Heart left ventricle (tissue), 16 donors: Measurements from ENCODE around the gene PAPOLG. TPM values are rescaled to one million over a fixed set of nuclear protein-coding genes. Genes with fewer than 3 reads are reported as not detected.

Experiments
- ATAC-seq, 4 donors: fragments of 200-7000 bp; cut with Tn5 transposase; one replicate each; pipeline ENCODE4 v1.9.1; 2020 to 2022; ENCODE audit warnings: moderate library complexity in 4 of 4, mild to moderate bottlenecking in 3 of 4, moderate number of reproducible peaks in 1 of 4
- DNase-seq, 5 donors: peaks; one replicate each; pipeline ENCODE4 v3.0.0-alpha.2; 2020
- H3K27ac ChIP-seq, 12 donors: fragments of 200-600 bp; sonication (generic) in 4 of 12; one replicate each; pipeline versions ENCODE4 v1.5.0 to v1.8.0; 2016 to 2022; ENCODE audit warnings: mild to moderate bottlenecking in 2 of 12
- H3K27me3 ChIP-seq, 9 donors: fragments of 200-600 bp; sonication (generic) in 2 of 9; one replicate each; pipeline versions ENCODE4 v1.5.1 to v1.8.0; 2016 to 2022; ENCODE audit warnings: mild to moderate bottlenecking in 3 of 9
- H3K36me3 ChIP-seq, 9 donors: fragments of 200-600 bp; sonication (generic) in 2 of 9; one replicate each; pipeline versions ENCODE4 v1.5.0 to v1.8.0; 2018 to 2022; ENCODE audit warnings: mild to moderate bottlenecking in 2 of 9
- H3K4me1 ChIP-seq, 12 donors: fragments of 200-600 bp; sonication (generic) in 4 of 12; one replicate each; pipeline versions ENCODE4 v1.5.0 to v1.8.0; 2016 to 2022; ENCODE audit warnings: mild to moderate bottlenecking in 3 of 12
- H3K4me3 ChIP-seq, 12 donors: fragments of 200-600 bp; sonication (generic) in 4 of 12; one replicate each; pipeline versions ENCODE4 v1.5.0 to v1.8.0; 2017 to 2022; ENCODE audit warnings: mild to moderate bottlenecking in 9 of 12, moderate library complexity in 4 of 12
- H3K9me3 ChIP-seq, 12 donors: fragments of 200-600 bp; sonication (generic) in 4 of 12; one replicate each; pipeline versions ENCODE4 v1.5.0 to v1.8.0; 2016 to 2022; ENCODE audit warnings: mild to moderate bottlenecking in 1 of 12
- POLR2A ChIP-seq, 2 donors: fragments of 450-650 bp; IDR thresholded peaks; one replicate each; pipeline ENCODE4 v1.6.1; 2017; ENCODE audit warnings: antibody characterized with exemption in 2 of 2, mild to moderate bottlenecking in 2 of 2, moderate library complexity in 2 of 2
- WGBS, 4 donors: extraction: QIAGEN DNeasy Blood & Tissue Kit in 2 of 4; methylation state at CpG; one replicate each; pipeline versions ENCODE4 v1.1.5 to v1.1.7; 2013 to 2018; 5-methylcytosine and 5-hydroxymethylcytosine counted together
- intact Hi-C, 10 donors: fragments of 100-400 bp; cut with DNase I; formaldehyde crosslinking; loops; one replicate each; pipeline versions ENCODE4 v1.11.1 to v1.14.2; 2022
- polyA plus RNA-seq, 2 donors: library from polyadenylated mRNA; stranded (reverse); fragments of 200-250 nt; gene quantifications; one replicate each; pipeline ENCODE4 v1.2.3, GENCODE V29; 2013
- total RNA-seq, 9 donors: library from RNA; depleted of rRNA in 2 of 9; stranded (reverse); fragments of >200 nt in 2 of 9; fragmentation: NEBNext Ultra II Directional in 3 of 9; extraction: Animal tissue kit (Norgen Biotek cat#: 25700) in 3 of 9; gene quantifications; one replicate each; pipeline versions ENCODE4 v1.1.0 to v1.2.4, GENCODE V29; 2016 to 2023
- TF ChIP-seq, protein P1 (sequence below), 12 donors: fragments of 200-600 bp; sonication (generic) in 4 of 12; IDR thresholded peaks; one replicate each; pipeline versions ENCODE4 v1.5.0 to v1.8.0; 2018 to 2022; ENCODE audit warnings: antibody characterized with exemption in 12 of 12, mild to moderate bottlenecking in 5 of 12
- donor health status: ischemic (EF 13 %, LVEDD 7.1; RV severe dilation, severe dysfunction).
- donor health status: healthy with polysubstance abuse.
- donor health status: DM: no; HTN: yes; CAD: no.
- donor health status: DM: no; HTN: no; CAD: no.
- donor health status: ischemic (EF 25% LVEDD 6.9; RV normal size, moderate dysfunction).
- donor health status: ischemic (EF 25% LVEDD 5.7; RV mildly dilated, moderate dysfunction).
- donor health status: healthy.
- donor health status: DM: yes; HTN: yes; CAD: no.
- donor health status: ischemic (EF 35%, LVEDD 5.7; RV mildly dilated, moderate dysfunction).
- donor health status: nonischemic (EF 11% LVEDD 7.7; RV severe dilation, severe dysfunction).
- donor health status: DM: yes; HTN: yes; CAD: no.
- donor health status: PGD.
- donor health status: ischemic (EF 29% LVEDD 5.4; RV normal size, mild dysfunction).
- donor health status: nonischemic (EF 23%, LVEDD 6.1; RV moderate dilation, normal function).

The PAPOLG gene
- total and polyA plus RNA-seq, 11 donors: 3.8 to 11.9 (median 9.5) TPM

DNA sequence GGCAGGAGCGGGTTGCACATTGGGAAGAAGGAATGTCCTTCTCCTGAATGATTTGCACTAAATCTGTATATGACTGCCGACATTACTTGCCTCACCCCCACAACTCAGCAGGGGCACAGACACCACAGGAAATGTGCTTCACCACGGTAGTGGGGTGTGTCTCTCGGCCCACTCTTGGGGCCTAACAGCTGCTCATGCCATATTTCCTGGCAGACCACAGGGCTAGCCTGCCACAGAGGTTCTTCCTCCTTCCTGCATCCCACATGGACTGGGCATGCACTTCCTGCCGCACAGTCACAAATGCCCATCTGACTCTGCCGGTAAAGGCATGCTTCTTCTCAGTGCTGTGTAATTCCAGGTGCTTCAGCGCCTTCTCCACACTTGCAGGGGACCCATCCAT lies 10.3 kb upstream of the PAPOLG start:
- TF ChIP-seq, protein P1, sequence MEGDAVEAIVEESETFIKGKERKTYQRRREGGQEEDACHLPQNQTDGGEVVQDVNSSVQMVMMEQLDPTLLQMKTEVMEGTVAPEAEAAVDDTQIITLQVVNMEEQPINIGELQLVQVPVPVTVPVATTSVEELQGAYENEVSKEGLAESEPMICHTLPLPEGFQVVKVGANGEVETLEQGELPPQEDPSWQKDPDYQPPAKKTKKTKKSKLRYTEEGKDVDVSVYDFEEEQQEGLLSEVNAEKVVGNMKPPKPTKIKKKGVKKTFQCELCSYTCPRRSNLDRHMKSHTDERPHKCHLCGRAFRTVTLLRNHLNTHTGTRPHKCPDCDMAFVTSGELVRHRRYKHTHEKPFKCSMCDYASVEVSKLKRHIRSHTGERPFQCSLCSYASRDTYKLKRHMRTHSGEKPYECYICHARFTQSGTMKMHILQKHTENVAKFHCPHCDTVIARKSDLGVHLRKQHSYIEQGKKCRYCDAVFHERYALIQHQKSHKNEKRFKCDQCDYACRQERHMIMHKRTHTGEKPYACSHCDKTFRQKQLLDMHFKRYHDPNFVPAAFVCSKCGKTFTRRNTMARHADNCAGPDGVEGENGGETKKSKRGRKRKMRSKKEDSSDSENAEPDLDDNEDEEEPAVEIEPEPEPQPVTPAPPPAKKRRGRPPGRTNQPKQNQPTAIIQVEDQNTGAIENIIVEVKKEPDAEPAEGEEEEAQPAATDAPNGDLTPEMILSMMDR (IDR thresholded peaks at IDR 0.05): no peak
- H3K4me1 ChIP-seq: peaks cover 0 to 7% (median 0%) of the 10 kb centered on the region in 12 donors
- peaks cover 0 to 14% (median 0%) of the 10 kb centered on the region in 9 donors for H3K27me3 ChIP-seq
- ATAC-seq (peak in 2 of 4 donors; percentile 29 to 32), DNase-seq (no peak)
- intact Hi-C loops: no loop called here
- H3K9me3 ChIP-seq: no peaks in the 10 kb centered on the region
- H3K4me3 ChIP-seq: no peak overlapping the region
- H3K27ac ChIP-seq: no peak overlapping the region
- WGBS, 4 donors: 66 to 77% (median 69%) methylated on average over 7 of the region's 7 CpGs
- H3K36me3 ChIP-seq: no peaks in the 10 kb centered on the region

DNA sequence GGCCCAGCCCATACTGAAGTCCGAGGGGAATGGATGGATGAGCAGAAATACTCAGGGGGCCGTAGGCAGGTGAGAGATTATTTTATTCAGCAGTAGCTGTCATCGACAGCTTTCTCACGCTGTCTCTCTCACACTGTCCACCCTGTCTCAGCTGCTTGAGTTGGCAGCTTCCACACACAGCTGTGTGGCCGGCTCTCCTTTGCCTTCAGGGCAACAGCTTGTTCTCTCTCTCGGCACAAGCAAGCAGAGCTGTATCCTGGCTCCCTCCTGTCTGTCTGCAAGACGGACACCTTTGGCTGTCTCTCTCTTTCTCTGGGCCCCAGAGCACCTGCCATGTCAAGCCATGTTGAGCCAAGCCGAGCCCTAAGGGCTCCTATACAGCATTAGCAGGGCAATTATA lies 9.8 kb upstream of the PAPOLG start:
- H3K27ac ChIP-seq: no peak overlapping the region
- no peaks in the 10 kb centered on the region for H3K9me3 ChIP-seq
- intact Hi-C loops: no loop called here
- H3K4me3 ChIP-seq: no peak overlapping the region
- WGBS, 4 donors: 56 to 80% (median 76%) methylated on average over 7 to 8 of the region's 8 CpGs
- H3K4me1 ChIP-seq: peaks cover 0 to 7% (median 0%) of the 10 kb centered on the region in 12 donors
- TF ChIP-seq, protein P1 (IDR thresholded peaks at IDR 0.05): no peak
- no peak for TF ChIP-seq POLR2A (IDR thresholded peaks at IDR 0.05)
- peaks cover 0 to 14% (median 0%) of the 10 kb centered on the region in 9 donors for H3K27me3 ChIP-seq
- DNase-seq: no peak
- H3K36me3 ChIP-seq: no peaks in the 10 kb centered on the region
- peak in 2 of 4 donors; percentile 16 to 60 for ATAC-seq

DNA sequence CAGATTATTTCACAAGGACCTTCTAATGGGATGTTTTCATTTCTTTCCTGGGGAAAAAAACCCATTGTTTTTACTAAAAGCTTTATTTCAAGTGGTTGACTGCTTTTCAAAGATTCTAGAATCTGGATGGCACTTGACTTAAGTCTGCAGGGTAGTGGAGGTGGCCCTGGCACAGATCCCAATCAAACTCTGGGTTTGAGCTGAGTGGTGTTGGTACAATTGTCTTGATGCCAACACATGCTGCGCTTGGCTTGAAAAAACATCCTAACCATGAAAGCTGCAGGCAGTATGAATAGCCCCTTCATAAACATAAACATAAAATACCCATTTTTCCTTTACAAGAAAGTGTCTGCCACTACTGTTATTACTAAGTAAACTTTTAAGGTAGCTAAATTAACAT lies 3.6 kb downstream of the PAPOLG start:
- intact Hi-C loops: loop anchor here in 1 of 10 donors (5.0 kb wide), 1 partner anchor 123 kb away; the partner anchor contains the start of gene REL
- DNase-seq (no peak), ATAC-seq (no peak)

DNA sequence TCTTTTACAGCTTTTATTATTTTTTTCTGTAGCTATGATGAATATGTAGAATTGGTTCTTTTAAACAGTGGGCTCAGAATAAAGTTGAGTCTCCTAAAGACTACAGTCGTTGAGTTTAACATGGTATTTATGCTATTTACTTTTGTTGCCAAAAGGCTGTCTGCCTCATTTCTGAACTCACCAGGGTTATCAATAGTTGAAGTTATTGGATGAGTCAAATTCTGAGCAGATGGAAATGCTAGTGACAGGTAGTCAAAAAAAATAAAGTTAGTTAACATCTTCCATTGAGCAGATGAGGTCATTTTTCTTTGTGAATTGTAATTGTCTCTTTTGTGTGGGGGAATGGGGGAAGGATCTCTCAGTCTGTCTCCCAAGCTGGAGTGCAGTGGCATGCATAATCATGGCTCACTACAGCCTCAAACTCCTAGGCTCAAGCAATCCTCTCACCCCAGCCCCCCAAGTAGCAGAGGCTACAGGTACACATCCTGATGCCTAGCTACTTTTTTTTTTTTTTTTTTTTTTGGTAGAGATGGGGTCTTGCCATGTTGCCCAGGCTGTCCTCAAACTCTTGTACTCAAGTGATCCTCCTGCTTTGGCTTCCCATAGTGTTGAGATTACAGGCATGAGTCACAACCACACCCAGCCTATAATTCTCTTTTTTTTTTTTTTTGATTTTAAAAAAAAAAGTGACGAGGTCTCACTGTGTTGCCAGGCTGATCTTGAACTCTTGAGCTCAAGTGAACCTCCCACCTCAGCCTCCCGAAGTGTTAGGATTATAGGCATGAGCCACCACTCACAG lies 8.9 kb downstream of the PAPOLG start:
- intact Hi-C loops: no loop called here
- no peaks in the 10 kb centered on the region for H3K9me3 ChIP-seq
- peaks cover 0 to 99% (median 94%) of the 10 kb centered on the region in 9 donors for H3K36me3 ChIP-seq
- no peak overlapping the region for H3K4me3 ChIP-seq
- 86 to 89% (median 86%) methylated on average over 3 of the region's 3 CpGs for WGBS, 4 donors
- no peak for TF ChIP-seq POLR2A (IDR thresholded peaks at IDR 0.05)
- TF ChIP-seq, protein P1 (IDR thresholded peaks at IDR 0.05): no peak
- no peaks in the 10 kb centered on the region for H3K27me3 ChIP-seq
- ATAC-seq (no peak), DNase-seq (no peak)
- H3K4me1 ChIP-seq: peaks cover 0 to 8% (median 0%) of the 10 kb centered on the region in 12 donors
- H3K27ac ChIP-seq: no peak overlapping the region

More for the DNA sequence above, 3.6 kb downstream of the PAPOLG start:
- H3K27ac ChIP-seq: no peak overlapping the region
- H3K4me1 ChIP-seq: peaks cover 0 to 26% (median 12%) of the 10 kb centered on the region in 12 donors
- H3K27me3 ChIP-seq: no peaks in the 10 kb centered on the region
- TF ChIP-seq, protein P1 (IDR thresholded peaks at IDR 0.05): no peak
- no peak for TF ChIP-seq POLR2A (IDR thresholded peaks at IDR 0.05)
- no peaks in the 10 kb centered on the region for H3K9me3 ChIP-seq
- WGBS, 4 donors: 60 to 72% (median 69%) methylated on average over 1 of the region's 1 CpG
- H3K4me3 ChIP-seq: no peak overlapping the region
- peaks cover 0 to 54% (median 46%) of the 10 kb centered on the region in 9 donors for H3K36me3 ChIP-seq
